Measurements from ENCODE around the gene MGP.

Gene MGP

DNA sequence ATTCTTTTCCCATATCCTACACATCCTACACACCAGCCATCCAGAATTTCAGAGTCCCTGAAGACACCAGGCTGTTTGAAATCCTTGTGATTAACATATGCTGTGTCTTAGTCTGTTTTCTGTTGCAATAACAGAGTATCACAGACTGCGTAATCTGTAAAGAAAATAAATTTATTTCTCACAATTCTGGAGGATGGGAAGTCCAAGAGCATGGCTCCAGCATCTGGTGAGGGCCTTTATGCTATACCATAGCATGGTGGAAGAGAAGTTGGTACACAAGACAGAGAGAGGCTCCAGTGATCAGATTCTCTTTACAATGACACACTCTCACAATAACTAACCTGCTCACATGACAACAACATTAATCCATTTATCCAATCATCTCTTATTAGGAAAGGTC, 46.4 kb downstream of the MGP start:
- TF ChIP-seq, protein P1, sequence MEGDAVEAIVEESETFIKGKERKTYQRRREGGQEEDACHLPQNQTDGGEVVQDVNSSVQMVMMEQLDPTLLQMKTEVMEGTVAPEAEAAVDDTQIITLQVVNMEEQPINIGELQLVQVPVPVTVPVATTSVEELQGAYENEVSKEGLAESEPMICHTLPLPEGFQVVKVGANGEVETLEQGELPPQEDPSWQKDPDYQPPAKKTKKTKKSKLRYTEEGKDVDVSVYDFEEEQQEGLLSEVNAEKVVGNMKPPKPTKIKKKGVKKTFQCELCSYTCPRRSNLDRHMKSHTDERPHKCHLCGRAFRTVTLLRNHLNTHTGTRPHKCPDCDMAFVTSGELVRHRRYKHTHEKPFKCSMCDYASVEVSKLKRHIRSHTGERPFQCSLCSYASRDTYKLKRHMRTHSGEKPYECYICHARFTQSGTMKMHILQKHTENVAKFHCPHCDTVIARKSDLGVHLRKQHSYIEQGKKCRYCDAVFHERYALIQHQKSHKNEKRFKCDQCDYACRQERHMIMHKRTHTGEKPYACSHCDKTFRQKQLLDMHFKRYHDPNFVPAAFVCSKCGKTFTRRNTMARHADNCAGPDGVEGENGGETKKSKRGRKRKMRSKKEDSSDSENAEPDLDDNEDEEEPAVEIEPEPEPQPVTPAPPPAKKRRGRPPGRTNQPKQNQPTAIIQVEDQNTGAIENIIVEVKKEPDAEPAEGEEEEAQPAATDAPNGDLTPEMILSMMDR (IDR thresholded peaks at IDR 0.05; ENCODE audit: control insufficient read depth, extremely low read depth, insufficient read depth) = no peak
- no peak for DNase-seq (ENCODE audit: low read depth)

DNA sequence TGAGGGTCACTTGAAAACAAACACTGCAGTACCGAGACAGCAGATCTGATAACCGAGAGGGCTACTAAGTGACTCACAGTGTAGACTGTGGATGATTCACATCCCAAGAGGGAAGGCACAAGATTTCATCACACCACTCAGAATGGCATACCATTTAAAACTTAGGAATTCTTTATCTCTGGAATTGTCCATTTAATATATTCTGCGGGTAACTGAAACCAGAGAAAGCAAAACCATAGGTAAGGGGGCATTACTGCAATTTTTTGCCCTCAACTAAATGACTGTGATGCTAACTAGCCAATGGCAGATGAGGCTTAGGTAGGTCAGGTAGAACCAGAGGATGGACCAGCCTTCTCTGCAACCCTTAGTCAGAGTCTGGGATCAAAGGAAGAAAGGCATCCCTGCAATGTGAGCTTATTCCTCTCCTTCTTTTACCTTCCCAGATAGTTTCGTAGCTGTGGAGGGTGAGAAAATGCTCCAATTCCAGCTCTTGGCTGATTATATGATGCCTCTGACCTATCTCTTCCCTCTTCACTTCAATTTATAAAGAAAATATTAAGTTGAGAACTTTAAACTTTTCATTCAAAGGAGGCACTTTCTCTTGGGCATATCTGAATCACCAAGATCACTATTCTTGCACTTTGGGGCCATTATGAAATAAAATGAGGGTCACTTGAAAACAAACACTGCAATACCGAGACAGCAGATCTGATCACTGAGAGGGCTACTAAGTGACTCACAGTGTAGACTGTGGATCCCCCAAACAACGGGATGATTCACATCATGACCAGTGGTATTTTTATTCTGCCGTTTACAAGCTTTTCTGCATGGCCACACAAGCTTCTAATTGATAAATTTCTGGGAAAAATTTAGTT, 49.1 kb downstream of the MGP start:
- TF ChIP-seq, protein P1 (IDR thresholded peaks at IDR 0.05; ENCODE audit: control insufficient read depth, extremely low read depth, insufficient read depth) = no peak
- no peak for DNase-seq (ENCODE audit: low read depth)
- no peak overlapping the region for H3K4me3 ChIP-seq (ENCODE audit: low read depth, low read length)

More for the DNA sequence above, 46.4 kb downstream of the MGP start:
- no peak overlapping the region for H3K4me3 ChIP-seq (ENCODE audit: low read depth, low read length)

DNA sequence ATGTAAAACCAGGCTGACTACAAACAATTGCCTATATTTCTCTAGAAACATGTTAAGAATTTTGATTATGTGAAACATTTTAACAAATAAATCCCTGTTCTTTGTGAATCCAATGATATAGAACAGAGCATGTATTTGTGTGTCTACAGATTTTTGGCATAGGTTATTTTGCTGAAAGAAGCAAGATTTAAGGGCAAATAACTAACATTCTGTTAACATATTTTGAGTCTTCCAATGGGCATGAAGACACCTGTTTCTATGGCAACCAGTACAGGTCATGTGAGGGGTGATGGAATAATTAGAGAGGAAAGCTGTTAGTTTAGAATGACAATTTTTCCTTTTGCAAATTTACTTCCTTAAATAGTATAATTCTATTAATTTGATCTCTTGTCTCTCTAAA, 51.1 kb downstream of the MGP start:
- TF ChIP-seq, protein P1 (IDR thresholded peaks at IDR 0.05; ENCODE audit: control insufficient read depth, extremely low read depth, insufficient read depth) = no peak
- no peak for DNase-seq (ENCODE audit: low read depth)

DNA sequence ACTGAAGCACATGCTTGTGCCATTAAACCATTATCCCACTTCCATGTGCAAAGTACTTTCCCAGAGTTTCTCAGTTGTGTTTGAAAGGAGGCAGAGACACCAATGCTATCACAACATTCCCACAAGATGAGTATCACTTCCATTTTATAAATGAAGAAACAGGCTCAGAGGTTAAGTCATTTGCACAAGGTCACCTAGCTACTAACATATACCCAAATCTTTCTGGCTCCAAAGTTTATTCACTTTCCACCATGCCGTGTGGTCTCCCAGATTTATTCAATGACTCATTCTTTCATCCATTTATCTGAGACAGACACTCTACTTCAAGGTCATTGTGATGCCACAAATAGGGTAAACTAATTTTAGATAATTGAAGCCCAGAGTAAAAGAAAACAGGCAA, 51.7 kb downstream of the MGP start:
- TF ChIP-seq, protein P1 (IDR thresholded peaks at IDR 0.05; ENCODE audit: control insufficient read depth, extremely low read depth, insufficient read depth) = no peak
- no peak overlapping the region for H3K4me3 ChIP-seq (ENCODE audit: low read depth, low read length)
- DNase-seq (ENCODE audit: low read depth) = no peak

More for the DNA sequence above, 51.1 kb downstream of the MGP start:
- no peak overlapping the region for H3K4me3 ChIP-seq (ENCODE audit: low read depth, low read length)

DNA sequence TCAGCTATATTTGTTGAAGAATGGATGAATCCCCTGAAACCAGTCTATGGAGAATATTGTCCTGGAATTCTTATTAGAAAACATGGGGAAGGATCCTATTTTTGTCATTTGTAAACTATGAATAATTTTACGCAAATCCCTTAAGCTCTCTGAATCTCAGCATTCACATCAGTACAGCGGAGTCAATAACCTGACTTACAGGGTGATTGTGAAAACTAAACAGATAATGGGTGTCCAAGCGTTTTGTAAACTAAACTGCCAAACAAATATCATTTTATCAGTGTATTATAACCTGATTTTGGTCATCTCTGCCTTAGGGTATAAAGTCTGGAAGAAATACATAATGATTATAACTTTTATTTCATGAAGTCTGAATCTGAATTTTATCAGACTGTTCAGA, 52.3 kb downstream of the MGP start:
- H3K4me3 ChIP-seq (ENCODE audit: low read depth, low read length) = no peak overlapping the region
- DNase-seq (ENCODE audit: low read depth) = no peak
- TF ChIP-seq, protein P1 (IDR thresholded peaks at IDR 0.05; ENCODE audit: control insufficient read depth, extremely low read depth, insufficient read depth) = no peak

Data from LNCaP clone FGC (cell line).